ELR (cell line): ENCODE data around the gene EXOSC7.
A peak's percentile ranks its signal among the peaks of the same experiment; 100 is the strongest.

ENCODE experiments used
- DNase-seq: peaks from one replicate; pipeline ENCODE4 v3.0.0-alpha.2; 2015; ENCODE audit warnings: low read depth

EXOSC7 gene

DNA sequence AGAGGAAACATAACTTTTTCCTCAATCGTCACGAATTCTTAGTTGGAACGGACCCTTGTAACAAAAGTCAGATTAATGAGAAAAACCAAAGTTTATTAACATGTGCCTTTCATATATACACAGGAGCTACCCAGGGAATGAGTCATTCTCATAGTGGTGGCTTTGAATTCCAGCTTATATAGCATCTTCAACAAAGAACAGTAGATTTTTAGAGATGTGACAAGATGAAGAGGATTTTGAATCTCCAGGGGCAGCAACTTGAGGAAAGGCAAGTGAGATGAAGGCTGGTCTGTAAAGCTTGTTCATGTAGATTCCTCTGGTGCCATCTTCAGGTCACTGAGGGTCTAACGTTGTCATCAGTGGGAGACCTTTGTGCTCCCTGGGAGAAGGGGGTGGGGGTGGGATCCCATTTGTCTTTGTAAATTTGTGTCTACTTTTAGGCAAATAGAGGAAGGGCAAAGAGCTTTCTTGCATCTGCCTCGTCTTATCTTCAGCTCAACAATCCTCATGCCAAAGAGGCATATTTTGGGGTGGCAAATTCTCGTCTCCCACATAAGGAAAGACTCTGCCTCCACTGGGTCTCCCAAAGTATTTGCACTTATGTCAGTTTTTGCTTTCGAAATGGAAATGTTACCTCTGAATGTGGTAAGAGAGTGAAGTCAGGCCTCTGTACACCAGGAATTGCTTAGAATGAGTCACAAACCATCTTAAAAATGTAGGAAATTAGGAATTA, 79.5 kb downstream of the EXOSC7 start:
- peak; percentile 85 for DNase-seq

DNA sequence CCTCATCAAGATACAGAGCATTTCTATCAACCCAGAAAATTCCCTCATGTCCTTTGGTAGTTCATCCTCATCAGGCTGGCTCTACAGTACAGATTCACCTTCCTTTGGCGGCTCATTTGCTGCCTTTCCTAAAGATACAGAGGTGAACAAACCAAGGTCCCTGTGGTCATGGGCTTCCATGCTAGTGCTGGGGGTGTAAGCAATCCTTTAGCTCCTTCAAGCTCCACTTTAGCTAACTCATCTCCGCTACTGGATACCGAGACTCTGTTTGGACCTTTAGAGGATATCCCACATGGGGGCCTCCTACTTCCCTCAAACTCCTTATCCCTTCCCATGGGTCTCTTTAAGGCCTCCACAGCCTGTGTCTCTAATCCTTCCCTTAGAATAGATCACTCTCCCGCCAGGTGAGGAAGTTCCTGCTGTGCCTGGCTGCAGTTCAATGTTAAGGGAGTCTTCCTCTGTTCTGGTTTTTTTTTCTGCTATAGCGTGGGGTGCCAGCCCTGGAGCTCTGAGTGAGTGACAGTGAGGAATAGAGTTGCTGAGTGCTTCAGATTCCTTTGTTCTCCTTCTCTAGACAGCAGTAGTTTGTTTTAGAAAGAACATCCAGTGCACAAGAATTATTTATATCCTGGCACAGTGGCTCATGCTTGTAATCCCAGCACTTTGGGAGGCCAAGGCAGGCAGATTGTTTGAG, 80.7 kb downstream of the EXOSC7 start:
- no peak for DNase-seq

DNA sequence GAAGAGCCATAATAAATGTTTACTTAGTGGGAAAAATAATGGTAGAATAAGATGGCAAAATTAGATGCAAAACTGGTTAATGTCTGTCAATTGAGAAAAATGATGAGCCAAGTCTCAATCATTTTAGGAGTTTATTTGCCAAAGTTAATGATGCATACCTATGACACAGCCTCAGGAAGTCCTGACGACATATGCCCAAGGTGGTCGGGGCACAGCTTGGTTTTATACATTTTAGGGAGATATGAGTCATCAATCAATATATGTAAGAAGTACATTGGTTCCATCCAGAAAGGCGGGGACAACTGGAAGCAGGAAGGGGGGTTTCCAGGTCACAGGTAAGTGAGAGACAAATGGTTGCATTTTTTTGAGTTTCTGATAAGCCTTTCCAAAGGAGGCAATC, 81.5 kb downstream of the EXOSC7 start:
- DNase-seq: peak; percentile 47

DNA sequence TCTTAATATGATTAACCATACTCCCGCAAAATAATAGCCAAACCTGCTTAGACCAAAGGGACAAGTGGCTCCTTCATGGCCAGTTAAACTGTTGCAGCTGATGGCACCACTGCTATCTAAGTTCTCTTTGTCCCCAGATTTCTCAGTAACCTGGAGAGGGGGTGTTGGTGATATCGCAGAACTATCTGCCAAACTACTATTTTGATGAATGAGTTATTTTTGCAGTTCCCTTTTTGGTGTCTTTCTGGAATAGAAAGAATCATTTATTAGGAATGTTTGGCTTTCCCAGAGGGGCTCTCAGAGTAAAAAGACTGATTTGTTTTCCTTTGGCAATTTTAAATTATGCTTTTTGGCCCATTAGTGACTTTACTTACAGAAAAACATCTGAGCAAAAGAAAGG, 83.1 kb downstream of the EXOSC7 start:
- no peak for DNase-seq

DNA sequence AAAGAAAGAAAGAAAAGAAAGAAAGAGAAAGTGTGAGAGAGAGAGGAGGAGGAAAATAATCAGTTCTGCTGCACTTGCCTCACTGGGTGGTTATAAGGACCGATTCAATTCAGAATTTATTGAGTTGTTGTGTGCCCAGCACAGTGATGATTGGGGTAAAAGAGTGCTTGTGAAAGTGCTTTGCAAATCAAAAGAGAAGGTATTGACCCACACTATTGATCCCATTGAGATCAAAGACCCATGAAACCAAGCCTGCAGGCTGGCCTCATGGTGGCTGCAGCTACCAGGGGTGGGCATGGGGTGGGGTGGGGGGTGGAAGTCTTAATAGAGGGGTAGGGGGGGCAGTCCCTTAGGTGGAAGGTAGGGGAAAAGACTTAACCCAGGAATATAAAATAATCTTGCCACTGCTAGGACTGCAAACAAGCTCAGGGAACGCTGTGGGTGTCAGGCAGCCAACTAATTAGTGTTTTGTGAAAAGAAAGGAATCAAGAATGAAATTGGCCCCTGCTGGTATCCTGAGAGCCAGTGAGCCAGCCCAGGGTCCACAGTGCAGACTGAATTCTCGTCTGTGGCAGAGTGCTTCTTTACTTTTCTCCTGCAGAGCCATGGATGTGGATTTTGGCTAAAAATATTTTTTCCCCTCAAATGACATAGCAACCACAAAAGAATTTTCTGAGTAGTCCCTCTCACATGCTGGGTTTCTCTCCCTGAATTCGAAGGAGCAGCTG, 84.3 kb downstream of the EXOSC7 start:
- no peak for DNase-seq
